Ovary (tissue), 3 donors: ENCODE results near the gene FADS1.

ENCODE experiments used
- EP300 ChIP-seq: sonication (generic); formaldehyde crosslinking; IDR thresholded peaks from one replicate; pipeline ENCODE4 v1.6.1; 2017; ENCODE audit warnings: antibody characterized with exemption
- POLR2A ChIP-seq: fragments of 450-650 bp; IDR thresholded peaks from one replicate; pipeline ENCODE4 v1.6.1; 2017; ENCODE audit warnings: antibody characterized with exemption, mild to moderate bottlenecking, moderate library complexity
- TF ChIP-seq, protein P1 (sequence below), 3 donors: fragments of 450-650 bp in 2 of 3; fragments of 200-600 bp in 1 of 3; IDR thresholded peaks; one replicate each; pipeline versions ENCODE4 v1.5.1 to v1.8.0; 2016 to 2022; ENCODE audit warnings: antibody characterized with exemption in 3 of 3, mild to moderate bottlenecking in 1 of 3
- donor health status: DM: no; HTN: no; CAD: no.

DNA sequence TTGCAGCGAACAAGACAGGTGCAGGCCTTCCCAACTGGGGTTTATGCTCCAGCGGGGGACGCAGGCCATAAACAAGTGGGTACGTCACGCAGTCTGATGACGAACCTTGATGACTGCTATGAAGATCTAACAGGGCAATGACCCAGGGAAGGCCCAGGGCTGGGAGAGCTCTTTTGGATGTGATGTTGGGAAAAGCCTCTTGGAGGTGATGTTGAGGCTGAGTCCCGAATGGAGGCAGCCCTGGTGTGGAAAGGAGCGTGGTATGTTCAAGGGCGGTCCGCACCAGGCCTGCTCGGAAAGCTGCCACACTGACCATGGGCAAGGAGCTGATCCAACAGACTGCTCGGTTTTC is 17.1 kb upstream of the FADS1 start:
- TF ChIP-seq, protein P1, sequence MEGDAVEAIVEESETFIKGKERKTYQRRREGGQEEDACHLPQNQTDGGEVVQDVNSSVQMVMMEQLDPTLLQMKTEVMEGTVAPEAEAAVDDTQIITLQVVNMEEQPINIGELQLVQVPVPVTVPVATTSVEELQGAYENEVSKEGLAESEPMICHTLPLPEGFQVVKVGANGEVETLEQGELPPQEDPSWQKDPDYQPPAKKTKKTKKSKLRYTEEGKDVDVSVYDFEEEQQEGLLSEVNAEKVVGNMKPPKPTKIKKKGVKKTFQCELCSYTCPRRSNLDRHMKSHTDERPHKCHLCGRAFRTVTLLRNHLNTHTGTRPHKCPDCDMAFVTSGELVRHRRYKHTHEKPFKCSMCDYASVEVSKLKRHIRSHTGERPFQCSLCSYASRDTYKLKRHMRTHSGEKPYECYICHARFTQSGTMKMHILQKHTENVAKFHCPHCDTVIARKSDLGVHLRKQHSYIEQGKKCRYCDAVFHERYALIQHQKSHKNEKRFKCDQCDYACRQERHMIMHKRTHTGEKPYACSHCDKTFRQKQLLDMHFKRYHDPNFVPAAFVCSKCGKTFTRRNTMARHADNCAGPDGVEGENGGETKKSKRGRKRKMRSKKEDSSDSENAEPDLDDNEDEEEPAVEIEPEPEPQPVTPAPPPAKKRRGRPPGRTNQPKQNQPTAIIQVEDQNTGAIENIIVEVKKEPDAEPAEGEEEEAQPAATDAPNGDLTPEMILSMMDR (IDR thresholded peaks at IDR 0.05) = no peak
- TF ChIP-seq POLR2A (no peak), EP300 (no peak)
